CD4-positive, alpha-beta T cell (primary cell): Measurements from ENCODE around the gene SCLT1. TPM values are rescaled to one million over a fixed set of nuclear protein-coding genes. Genes with fewer than 3 reads are reported as not detected.
"Not testable (repeated sequence)": the region's sequence is repeated elsewhere in the genome, so short reads cannot be mapped to it uniquely, and the experiment has no call there.

ENCODE experiments used
- ATAC-seq: fragments of 200-7000 bp; cut with Tn5 transposase; one replicate; pipeline ENCODE4 v1.10.0; 2022; ENCODE audit warnings: mild to moderate bottlenecking; ENCODE audit not compliant: poor library complexity
- CTCF ChIA-PET: fragments of 350-600 bp; sonication (Branson Sonifier 250); formaldehyde crosslinking; loops from one replicate; lab custom pipeline; 2021; ENCODE audit warnings: antibody characterized with exemption, inconsistent platforms; lab: Charles Lee
- POLR2A ChIA-PET: fragments of 350-600 bp; sonication (Branson Sonifier 250); formaldehyde crosslinking; loops from one replicate; lab custom pipeline; 2021; ENCODE audit warnings: antibody characterized with exemption, inconsistent platforms; lab: Charles Lee
- DNase-seq, 14 experiments: peaks; one replicate each; pipeline ENCODE4 v3.0.0-alpha.2; 2013 to 2020; ENCODE audit warnings: mixed read lengths in 2 of 14
- H3K27ac ChIP-seq, 2 donors: one replicate each; pipeline versions ENCODE4 v1.5.1 to v1.7.0; 2013; ENCODE audit warnings: low read length in 2 of 2, low read depth in 1 of 2, mild to moderate bottlenecking in 1 of 2
- H3K27me3 ChIP-seq, 2 experiments: 1 replicate in 1 of 2; 2 replicates in 1 of 2; pipeline versions ENCODE4 v1.6.1 to v1.7.0; 2013; ENCODE audit warnings: low read length in 2 of 2, control low read depth in 1 of 2, mild to moderate bottlenecking in 1 of 2, moderate library complexity in 1 of 2; ENCODE audit not compliant: insufficient read depth in 2 of 2, control insufficient read depth in 1 of 2
- H3K36me3 ChIP-seq: one replicate; pipeline ENCODE4 v1.6.1; 2013; ENCODE audit warnings: low read length, control low read depth; ENCODE audit not compliant: insufficient read depth
- H3K4me1 ChIP-seq: one replicate; pipeline ENCODE4 v1.6.1; 2013; ENCODE audit warnings: low read length, control low read depth; ENCODE audit not compliant: insufficient read depth
- H3K4me3 ChIP-seq: one replicate; pipeline ENCODE4 v1.5.1; 2013; ENCODE audit warnings: mild to moderate bottlenecking, low read length, moderate library complexity
- H3K9me3 ChIP-seq, 2 experiments: 1 replicate in 1 of 2; 2 replicates in 1 of 2; pipeline versions ENCODE4 v1.6.1 to v1.7.0; 2013; ENCODE audit warnings: low read length in 2 of 2, mild to moderate bottlenecking in 2 of 2, control low read depth in 1 of 2, moderate library complexity in 1 of 2; ENCODE audit not compliant: control insufficient read depth in 1 of 2, insufficient read depth in 1 of 2
- H3K27ac Mint-ChIP-seq: one replicate; pipeline ENCODE4 v1.8.0; 2020; ENCODE audit warnings: mixed read lengths
- H3K27me3 Mint-ChIP-seq: one replicate; pipeline ENCODE4 v1.8.0; 2021; ENCODE audit warnings: mixed read lengths
- H3K36me3 Mint-ChIP-seq: one replicate; pipeline ENCODE4 v1.8.0; 2021; ENCODE audit warnings: low read depth, mixed read lengths
- H3K4me1 Mint-ChIP-seq: one replicate; pipeline ENCODE4 v1.8.0; 2021; ENCODE audit warnings: low read depth, mixed read lengths
- H3K4me3 Mint-ChIP-seq: one replicate; pipeline ENCODE4 v1.8.0; 2020; ENCODE audit warnings: mild to moderate bottlenecking, mixed read lengths
- H3K9me3 Mint-ChIP-seq: one replicate; pipeline ENCODE4 v1.8.0; 2020; ENCODE audit warnings: mixed read lengths
- intact Hi-C, 2 experiments: fragments of 100-400 bp; cut with DNase I in 1 of 2; cut with micrococcal nuclease in 1 of 2; formaldehyde crosslinking; loops; one replicate each; pipeline versions ENCODE4 v1.15.1 to v1.9.0; 2023 to 2025; cut with DNase I, micrococcal nuclease
- total RNA-seq, 174 experiments: library from RNA in 2 of 174; stranded (reverse) in 2 of 174; gene quantifications; one replicate each; pipeline ENCODE4 v1.2.3 and lab custom pipeline; 2021 to 2026
- TF ChIP-seq, protein P1 (sequence below): fragments of 200-600 bp; IDR thresholded peaks from one replicate; pipeline ENCODE4 v1.8.0; 2022; ENCODE audit warnings: antibody characterized with exemption, mild to moderate bottlenecking

The SCLT1 gene
- total RNA-seq, 2 experiments from 2014 or later: 21.8 to 21.9 TPM

DNA sequence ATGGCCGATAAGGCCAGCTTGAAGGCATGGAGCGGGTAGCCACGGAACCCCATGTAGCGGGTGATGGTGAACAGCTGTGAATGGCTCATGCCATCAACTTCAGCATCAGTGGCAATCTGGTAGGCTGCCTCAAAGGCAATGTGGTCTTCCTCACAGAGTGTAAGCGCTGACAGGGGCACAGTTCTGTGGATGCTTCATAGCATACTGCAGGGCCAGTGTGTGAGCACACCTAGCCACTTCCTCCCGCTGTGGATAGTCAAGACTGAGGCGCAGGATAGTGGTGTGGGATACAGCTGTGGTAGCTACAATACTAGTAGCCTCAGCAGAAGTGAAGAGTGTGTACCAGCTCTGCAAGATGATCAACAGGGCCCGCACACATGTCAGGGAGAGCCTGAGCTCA lies 43.1 kb upstream of the SCLT1 start:
- H3K9me3 Mint-ChIP-seq: no peaks in the 10 kb centered on the region
- ATAC-seq (no peak), DNase-seq (no peak)
- no peak overlapping the region for H3K4me3 Mint-ChIP-seq
- Histone ChIP-seq H3K27me3 (no peaks in the 10 kb centered on the region), H3K4me3 (no peak overlapping the region), H3K9me3 (peaks cover 0 to 4% of the 10 kb centered on the region in 2 experiments), H3K27ac (no peak overlapping the region), H3K4me1 (no peaks in the 10 kb centered on the region), H3K36me3 (no peaks in the 10 kb centered on the region)
- H3K36me3 Mint-ChIP-seq: no peaks in the 10 kb centered on the region
- POLR2A ChIA-PET: no interaction called here
- H3K4me1 Mint-ChIP-seq: no peaks in the 10 kb centered on the region
- peaks cover 4% of the 10 kb centered on the region for H3K27me3 Mint-ChIP-seq
- intact Hi-C loops: no loop called here
- H3K27ac Mint-ChIP-seq: no peak overlapping the region
- TF ChIP-seq, protein P1, sequence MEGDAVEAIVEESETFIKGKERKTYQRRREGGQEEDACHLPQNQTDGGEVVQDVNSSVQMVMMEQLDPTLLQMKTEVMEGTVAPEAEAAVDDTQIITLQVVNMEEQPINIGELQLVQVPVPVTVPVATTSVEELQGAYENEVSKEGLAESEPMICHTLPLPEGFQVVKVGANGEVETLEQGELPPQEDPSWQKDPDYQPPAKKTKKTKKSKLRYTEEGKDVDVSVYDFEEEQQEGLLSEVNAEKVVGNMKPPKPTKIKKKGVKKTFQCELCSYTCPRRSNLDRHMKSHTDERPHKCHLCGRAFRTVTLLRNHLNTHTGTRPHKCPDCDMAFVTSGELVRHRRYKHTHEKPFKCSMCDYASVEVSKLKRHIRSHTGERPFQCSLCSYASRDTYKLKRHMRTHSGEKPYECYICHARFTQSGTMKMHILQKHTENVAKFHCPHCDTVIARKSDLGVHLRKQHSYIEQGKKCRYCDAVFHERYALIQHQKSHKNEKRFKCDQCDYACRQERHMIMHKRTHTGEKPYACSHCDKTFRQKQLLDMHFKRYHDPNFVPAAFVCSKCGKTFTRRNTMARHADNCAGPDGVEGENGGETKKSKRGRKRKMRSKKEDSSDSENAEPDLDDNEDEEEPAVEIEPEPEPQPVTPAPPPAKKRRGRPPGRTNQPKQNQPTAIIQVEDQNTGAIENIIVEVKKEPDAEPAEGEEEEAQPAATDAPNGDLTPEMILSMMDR: no peak
- CTCF ChIA-PET: no interaction called here

DNA sequence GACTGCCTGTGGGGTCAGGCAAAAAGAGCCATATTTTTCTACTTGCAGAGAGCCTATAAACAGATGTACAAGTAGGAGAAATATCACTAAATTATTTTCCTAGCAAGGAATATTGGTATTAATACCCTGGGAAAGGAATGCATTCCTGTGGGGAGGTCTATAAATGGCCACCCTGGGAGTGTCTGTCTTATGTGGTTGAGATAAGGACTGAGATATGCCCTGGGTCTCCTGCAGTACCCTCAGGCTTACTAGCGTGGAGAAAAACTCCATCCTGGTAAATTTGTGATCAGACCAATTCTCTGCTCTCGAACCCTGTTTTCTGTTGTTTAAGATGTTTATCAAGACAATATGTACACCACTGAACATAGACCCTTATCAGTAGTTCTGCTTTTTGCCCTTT lies 38.0 kb upstream of the SCLT1 start:
- Histone ChIP-seq H3K27me3 (no peaks in the 10 kb centered on the region), H3K27ac (no peak overlapping the region), H3K4me3 (no peak overlapping the region), H3K9me3 (peaks cover 0 to 4% of the 10 kb centered on the region in 2 experiments), H3K4me1 (no peaks in the 10 kb centered on the region), H3K36me3 (no peaks in the 10 kb centered on the region)
- Mint-ChIP-seq H3K4me1 (no peaks in the 10 kb centered on the region), H3K4me3 (no peak overlapping the region), H3K9me3 (peaks cover 3% of the 10 kb centered on the region), H3K27me3 (no peaks in the 10 kb centered on the region), H3K36me3 (no peaks in the 10 kb centered on the region), H3K27ac (no peak overlapping the region)
- TF ChIP-seq, protein P1: no peak
- ChIA-PET CTCF (no interaction called here), POLR2A (no interaction called here)
- no peak for DNase-seq
- intact Hi-C loops: no loop called here
- ATAC-seq: no peak

DNA sequence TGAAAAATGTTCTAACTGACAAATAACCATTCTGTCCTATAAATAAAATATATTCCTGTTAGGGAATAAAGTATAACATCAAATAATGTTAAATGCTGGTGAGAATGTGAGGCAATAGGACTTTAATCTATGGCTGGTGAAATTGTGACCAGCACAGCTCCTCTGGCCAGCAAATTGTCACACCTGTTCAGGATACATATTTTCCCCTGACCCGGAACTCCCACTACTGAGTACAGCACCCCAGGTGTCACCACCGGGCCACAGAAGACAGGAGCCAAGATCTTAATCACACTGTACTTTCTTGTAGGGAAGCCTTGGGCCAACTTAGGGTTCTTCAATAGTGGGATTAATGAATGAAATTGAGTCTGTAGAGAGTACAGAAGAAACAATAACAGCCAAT lies 35.8 kb upstream of the SCLT1 start:
- CTCF ChIA-PET: no interaction called here
- Mint-ChIP-seq H3K27me3 (no peaks in the 10 kb centered on the region), H3K4me1 (no peaks in the 10 kb centered on the region), H3K36me3 (peaks cover 5% of the 10 kb centered on the region), H3K4me3 (no peak overlapping the region), H3K27ac (no peak overlapping the region), H3K9me3 (peaks cover 5% of the 10 kb centered on the region)
- POLR2A ChIA-PET: no interaction called here
- ATAC-seq: no peak
- Histone ChIP-seq H3K27ac (no peak overlapping the region), H3K4me3 (no peak overlapping the region), H3K36me3 (no peaks in the 10 kb centered on the region), H3K9me3 (peaks cover 0 to 4% of the 10 kb centered on the region in 2 experiments), H3K4me1 (no peaks in the 10 kb centered on the region), H3K27me3 (no peaks in the 10 kb centered on the region)
- DNase-seq: no peak
- TF ChIP-seq, protein P1: no peak
- intact Hi-C loops: no loop called here

DNA sequence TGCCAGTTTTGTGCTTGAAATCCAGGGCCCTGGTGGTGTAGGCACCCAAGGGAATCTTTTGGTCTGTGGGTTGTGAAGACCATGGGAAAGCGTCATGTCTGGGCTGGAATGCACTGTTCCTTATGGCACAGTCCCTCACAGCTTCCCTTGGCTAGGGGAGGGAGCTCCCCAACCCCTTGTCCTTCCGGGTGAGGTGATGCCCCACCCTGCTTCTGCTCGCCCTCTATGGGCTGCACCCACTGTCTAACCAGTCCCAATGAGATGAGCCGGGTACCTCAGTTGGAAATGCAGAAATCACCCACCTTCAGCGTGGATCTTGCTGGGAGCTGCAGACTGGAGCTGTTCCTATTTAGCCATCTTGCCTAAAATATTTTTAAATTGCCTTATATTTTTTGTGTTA lies 33.3 kb upstream of the SCLT1 start:
- intact Hi-C loops, H3K4me1 Mint-ChIP-seq, DNase-seq, H3K27ac Mint-ChIP-seq, H3K4me3 Mint-ChIP-seq, H3K36me3 ChIP-seq, H3K27ac ChIP-seq, H3K9me3 Mint-ChIP-seq, H3K27me3 ChIP-seq, H3K27me3 Mint-ChIP-seq, H3K4me3 ChIP-seq, ATAC-seq, CTCF ChIA-PET, POLR2A ChIA-PET, H3K9me3 ChIP-seq, H3K4me1 ChIP-seq: not testable (repeated sequence)
- H3K36me3 Mint-ChIP-seq: peaks cover 11% of the 10 kb centered on the region
